A673 (cell line): ENCODE measurements around the gene LY86. TPM values are rescaled to one million over a fixed set of nuclear protein-coding genes. Genes with fewer than 3 reads are reported as not detected.

Experiments
- BruUV-seq: library from RNA; stranded (reverse); fragments of 400-500 nt; replicated peaks from 2 replicates; lab custom pipeline; 2021; lab: Mats Ljungman, UMichigan
- CTCF ChIA-PET: fragments of 300-600 bp; sonication (Branson Sonifier 250); formaldehyde crosslinking; loops from one replicate; lab custom pipeline; 2022; ENCODE audit warnings: antibody characterized with exemption; lab: Charles Lee
- POLR2A ChIA-PET: fragments of 300-600 bp; sonication (Branson Sonifier 250); formaldehyde crosslinking; loops from one replicate; lab custom pipeline; 2022; ENCODE audit warnings: antibody characterized with exemption; ENCODE audit not compliant: low non-redundant PET; lab: Charles Lee
- DNase-seq: peaks from one replicate; pipeline ENCODE4 v3.0.0-alpha.2; 2015; ENCODE audit warnings: low spot score
- H3K27ac ChIP-seq: fragments of 200-600 bp; sonication (generic); 2 replicates; pipeline ENCODE4 v1.5.1; 2016; ENCODE audit warnings: mixed run types, low read depth, mild to moderate bottlenecking, mixed read lengths, antibody characterized with exemption, low read length; ENCODE audit not compliant: poor library complexity, severe bottlenecking
- H3K27me3 ChIP-seq: fragments of 200-600 bp; sonication (generic); replicated peaks from 2 replicates; pipeline ENCODE4 v1.6.1; 2017; ENCODE audit warnings: mixed run types, low read depth, mild to moderate bottlenecking, mixed read lengths, antibody characterized with exemption, low read length; ENCODE audit not compliant: insufficient read depth, poor library complexity
- H3K36me3 ChIP-seq: fragments of 200-600 bp; sonication (generic); 2 replicates; pipeline ENCODE4 v1.6.1; 2016; ENCODE audit warnings: mixed run types, mild to moderate bottlenecking, mixed read lengths, antibody characterized with exemption, low read length; ENCODE audit not compliant: insufficient read depth, poor library complexity, severe bottlenecking
- H3K4me1 ChIP-seq: fragments of 200-600 bp; sonication (generic); 2 replicates; pipeline ENCODE4 v1.6.1; 2017; ENCODE audit warnings: mixed run types, mild to moderate bottlenecking, mixed read lengths, antibody characterized with exemption, low read length; ENCODE audit not compliant: insufficient read depth, poor library complexity, severe bottlenecking
- H3K4me3 ChIP-seq: fragments of 200-600 bp; sonication (generic); 2 replicates; pipeline ENCODE4 v1.5.1; 2016; ENCODE audit warnings: low read depth, mixed run types, mild to moderate bottlenecking, mixed read lengths, low read length; ENCODE audit not compliant: poor library complexity, severe bottlenecking
- H3K9me3 ChIP-seq: fragments of 200-600 bp; sonication (generic); 2 replicates; pipeline ENCODE4 v1.6.1; 2016; ENCODE audit warnings: mixed run types, low read depth, mild to moderate bottlenecking, mixed read lengths, antibody characterized with exemption, low read length; ENCODE audit not compliant: poor library complexity, severe bottlenecking
- CTCF ChIP-seq: fragments of 300-800, 200-600 bp; sonication (generic); conservative IDR thresholded peaks from 2 replicates; pipeline ENCODE4 v1.5.1; 2017; ENCODE audit warnings: low read depth, mild to moderate bottlenecking, antibody characterized with exemption, low read length, moderate library complexity, mixed read lengths
- EZH2 ChIP-seq: fragments of 200-600 bp; sonication (generic); IDR thresholded peaks from 2 replicates; pipeline ENCODE4 v1.6.1; 2017; ENCODE audit warnings: borderline replicate concordance, low read depth, mild to moderate bottlenecking, mixed read lengths, antibody characterized with exemption, low read length; ENCODE audit not compliant: poor library complexity, severe bottlenecking
- intact Hi-C: fragments of 100-400 bp; cut with micrococcal nuclease; formaldehyde crosslinking; loops from one replicate; pipeline ENCODE4 v1.10.0; 2022; ENCODE audit not compliant: unreplicated experiment
- total RNA-seq: library from RNA; stranded (reverse); gene quantifications from 2 replicates; pipeline ENCODE4 v1.2.3, GENCODE V29; 2021

Gene LY86
- total RNA-seq, 1 experiment from 2014 or later: not detected

GRCh38 chr6:6660339-6661045 is 72.0 kb downstream of the LY86 start:
- no peak for DNase-seq
- ChIA-PET CTCF (no interaction called here), POLR2A (no interaction called here)
- BruUV-seq: no TSS peak
- TF ChIP-seq CTCF (no peak), EZH2 (no peak)
- no peaks in the 10 kb centered on the region for H3K27me3 ChIP-seq
- H3K9me3 ChIP-seq: no peaks in the 10 kb centered on the region
- H3K4me3 ChIP-seq: no peak overlapping the region
- peaks cover 5% of the 10 kb centered on the region for H3K4me1 ChIP-seq
- no peaks in the 10 kb centered on the region for H3K36me3 ChIP-seq
- intact Hi-C loops: no loop called here
- H3K27ac ChIP-seq: no peak overlapping the region

- ChIA-PET CTCF (no interaction called here), POLR2A (no interaction called here)
- no peak overlapping the region for H3K27ac ChIP-seq
- no TSS peak for BruUV-seq
- TF ChIP-seq CTCF (no peak), EZH2 (no peak)
- intact Hi-C loops: no loop called here
- no peaks in the 10 kb centered on the region for H3K27me3 ChIP-seq
- no peaks in the 10 kb centered on the region for H3K9me3 ChIP-seq
- no peak for DNase-seq
- peaks cover 5% of the 10 kb centered on the region for H3K4me1 ChIP-seq
- H3K36me3 ChIP-seq: no peaks in the 10 kb centered on the region
- H3K4me3 ChIP-seq: no peak overlapping the region
These were observed 72.7 kb downstream of the LY86 start for GRCh38 chr6:6661191-6661590.

- POLR2A ChIA-PET: no interaction called here
These were observed 73.2 kb downstream of the LY86 start for GRCh38 chr6:6661684-6662083.

More at GRCh38 chr6:6661684-6662083, 73.2 kb downstream of the LY86 start:
- Histone ChIP-seq H3K4me3 (no peak overlapping the region), H3K27me3 (no peaks in the 10 kb centered on the region), H3K36me3 (no peaks in the 10 kb centered on the region), H3K4me1 (peaks cover 5% of the 10 kb centered on the region), H3K27ac (no peak overlapping the region), H3K9me3 (no peaks in the 10 kb centered on the region)
- BruUV-seq: no TSS peak
- DNase-seq: peak; percentile 60
- intact Hi-C loops: no loop called here
- no peak for TF ChIP-seq EZH2
- TF ChIP-seq CTCF: no peak
- CTCF ChIA-PET: no interaction called here
